Measurements from ENCODE around the gene EVPL. TPM values are rescaled to one million over a fixed set of nuclear protein-coding genes. Genes with fewer than 3 reads are reported as not detected.

Gene EVPL
- total and polyA plus RNA-seq, 2 donors (not counting 3 experiments of a cell fraction or from before 2014, with no cell fraction given) = not detected

- Histone ChIP-seq H4K20me1 (replicated peaks; ENCODE audit: control insufficient read depth, extremely low read depth, insufficient read depth, low read length) (no peaks in the 10 kb centered on the region), H3K4me3 (replicated peaks in 1 of 3; ENCODE audit: insufficient read depth in 1 of 3, low read depth in 1 of 3, low read length in 3 of 3) (no peak overlapping the region), H3K79me2 (ENCODE audit: control insufficient read depth, insufficient read depth, low read length) (no peaks in the 10 kb centered on the region), H3K9me1 (replicated peaks; ENCODE audit: control insufficient read depth, extremely low read depth, insufficient read depth, low read length) (no peaks in the 10 kb centered on the region), H3K36me3 (ENCODE audit: control insufficient read depth in 2 of 2, extremely low read depth in 1 of 2, insufficient read depth in 2 of 2, low read length in 2 of 2) (no peaks in the 10 kb centered on the region), H3K9ac (replicated peaks; ENCODE audit: extremely low read depth, insufficient read depth, low read length) (no peak overlapping the region), H3K9me3 (replicated peaks; ENCODE audit: control insufficient read depth, insufficient read depth, low read length) (no peaks in the 10 kb centered on the region), H3K4me1 (ENCODE audit: control insufficient read depth, extremely low read depth, insufficient read depth, low read length) (no peaks in the 10 kb centered on the region), H3K4me2 (ENCODE audit: insufficient read depth, low read length) (no peak overlapping the region), H3K27me3 (ENCODE audit: control insufficient read depth in 2 of 2, insufficient read depth in 2 of 2, low read length in 2 of 2) (no peaks in the 10 kb centered on the region), H3K27ac (ENCODE audit: insufficient read depth, low read depth, low read length) (no peak overlapping the region), H2AFZ (ENCODE audit: low read depth, low read length) (no peak overlapping the region)
- POLR2A ChIA-PET = no interaction called here
- TF ChIP-seq GATA2 (IDR thresholded peaks at IDR 0.05; ENCODE audit: insufficient read depth, insufficient read length, low read depth, low read length) (no peak), CTCF (IDR thresholded peaks at IDR 0.05; ENCODE audit: extremely low read depth in 1 of 2, insufficient read depth in 1 of 2, low read depth in 1 of 2, low read length in 2 of 2) (peak; percentile 59 to 65), JUN (IDR thresholded peaks at IDR 0.05; ENCODE audit: borderline replicate concordance, insufficient read depth, insufficient read length, low read depth) (no peak)
- intact Hi-C loops (cut with micrococcal nuclease) = loop anchor here (1.0 to 10.0 kb wide), 3 partner anchors 64 to 231 kb away; partner anchors contain the start of gene FBF1
- dilution Hi-C loops (cut with MboI; ENCODE audit: extremely low pct_ligation_motif_present, low sequenced_read_pairs) = no loop called here
- CTCF ChIA-PET = interaction anchor here (0.7 to 5.8 kb wide), 10 partner anchors 8 to 252 kb away, joined by 3 to 95 read pairs (median 3); partner anchors contain the start of genes MRPL38 and TRIM65
- FAIRE-seq (peak; percentile 85), DNase-seq (ENCODE audit: low read depth, low spot score) (peak; percentile 64)
- no TSS peak for BruUV-seq (replicated peaks)
These were observed 21.6 kb downstream of the EVPL start for GRCh38 chr17:76005263-76006149.
